Stimulated activated CD4-positive, alpha-beta T cell treated with anti-CD3 and anti-CD28 coated beads, Interleukin-12 subunit alpha, Interleukin-12 subunit beta, amount 100 ng/mL, for 48 hours (primary cell): ENCODE results near the gene TMEM11.
"Not testable (repeated sequence)": the region's sequence is repeated elsewhere in the genome, so short reads cannot be mapped to it uniquely, and the experiment has no call there.

Experiments
- DNase-seq, 3 donors: peaks; one replicate each; pipeline ENCODE4 v3.0.0-alpha.2; 2020; ENCODE audit warnings: low read depth in 2 of 3, low spot score in 1 of 3

The TMEM11 gene

DNA sequence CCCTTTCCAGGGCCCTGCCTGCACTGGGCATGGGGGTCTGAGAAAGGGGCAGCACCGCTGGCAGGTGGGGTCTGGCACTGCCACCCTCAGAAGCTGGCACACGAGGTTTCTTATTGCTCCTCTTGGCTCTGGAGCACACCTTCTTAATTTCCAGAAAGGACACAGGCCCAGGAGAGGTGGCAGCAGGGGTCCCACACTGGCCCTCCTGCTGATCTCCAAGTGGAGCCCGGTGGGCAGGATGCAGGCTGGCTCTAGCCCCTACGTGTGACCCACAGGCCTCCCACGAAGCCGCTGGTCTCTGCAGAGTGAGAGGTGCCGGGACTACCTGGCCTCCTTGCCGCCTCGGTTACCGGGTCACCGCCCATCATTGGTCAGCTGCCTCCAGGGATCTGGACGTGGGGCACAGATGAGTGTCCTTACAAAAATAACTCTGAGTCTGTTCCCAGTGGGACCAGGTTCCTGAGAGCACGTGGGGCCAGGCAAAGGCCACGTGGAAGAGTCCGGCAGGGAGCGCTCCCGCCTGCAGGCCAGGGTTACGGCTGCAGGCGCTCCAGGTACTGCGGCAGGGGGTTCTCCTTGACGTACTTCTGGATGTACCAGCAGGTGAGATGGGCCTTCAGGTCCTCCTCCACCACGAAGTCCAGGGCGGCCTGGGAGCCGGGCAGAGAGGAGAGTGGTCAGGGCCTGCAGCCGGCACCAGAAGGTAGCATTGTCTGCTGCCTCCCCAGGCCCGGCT lies 29.0 kb upstream of the TMEM11 start:
- no peak for DNase-seq

DNA sequence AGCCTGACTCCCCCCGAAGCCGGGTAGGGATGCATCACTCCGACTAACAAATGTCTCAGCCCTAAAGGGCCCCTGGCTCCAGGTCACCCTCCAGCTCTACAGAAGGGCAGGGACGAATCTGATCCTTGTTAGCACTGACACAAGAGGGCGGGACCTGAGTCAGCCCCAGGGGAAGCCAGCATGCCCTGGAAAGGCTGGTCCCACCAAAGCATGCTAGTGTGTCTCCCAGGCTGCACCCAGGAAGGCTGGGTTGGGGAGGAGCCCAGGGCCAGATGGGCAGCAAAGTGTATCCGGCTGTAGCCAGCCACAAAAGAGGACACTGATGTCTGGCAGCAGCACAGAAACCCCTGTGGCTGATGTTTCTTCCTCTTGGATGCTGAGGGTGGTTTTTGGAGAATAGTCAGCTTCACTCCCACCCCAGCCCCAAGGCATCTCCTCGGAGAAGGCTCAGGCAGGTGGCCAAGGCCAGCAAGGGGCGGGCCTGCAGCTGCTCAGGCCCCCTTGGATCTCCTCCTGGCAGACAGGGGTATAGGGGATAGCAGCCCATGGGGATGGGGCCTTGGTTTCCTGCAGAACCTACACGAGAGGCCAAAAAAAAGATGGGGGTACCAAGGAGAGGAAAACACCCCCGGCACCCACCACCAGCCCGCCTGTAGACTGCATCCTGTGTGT lies 28.2 kb upstream of the TMEM11 start:
- DNase-seq: no peak

DNA sequence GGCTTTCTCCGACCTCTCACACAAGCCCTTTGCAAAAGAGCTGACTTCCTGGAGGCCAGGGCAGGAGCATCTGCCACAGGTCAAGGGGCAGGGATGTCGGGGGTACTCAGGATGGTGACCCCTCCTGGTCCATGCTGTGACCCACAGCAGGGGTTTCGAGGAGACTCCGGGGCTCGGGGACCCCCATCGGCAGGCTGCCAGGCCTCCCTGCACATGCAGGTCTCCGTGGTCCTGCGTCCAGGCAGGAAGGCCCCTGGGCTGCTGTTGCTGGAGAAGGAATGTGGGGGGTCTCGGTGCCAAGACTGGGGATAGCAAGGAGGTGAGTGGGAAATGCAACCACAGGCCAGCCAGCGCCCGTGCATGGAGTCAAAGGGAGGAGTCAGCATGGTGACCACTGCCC lies 27.6 kb upstream of the TMEM11 start:
- no peak for DNase-seq

GRCh38 chr17:21240369-21241055 lies 26.6 kb upstream of the TMEM11 start:
- DNase-seq: no peak

GRCh38 chr17:21239680-21240368 lies 25.9 kb upstream of the TMEM11 start:
- DNase-seq: no peak

- DNase-seq: no peak
Observed at GRCh38 chr17:21235921-21236320, 22.0 kb upstream of the TMEM11 start.

- DNase-seq: no peak
Observed at GRCh38 chr17:21233581-21234347, 19.8 kb upstream of the TMEM11 start.

DNA sequence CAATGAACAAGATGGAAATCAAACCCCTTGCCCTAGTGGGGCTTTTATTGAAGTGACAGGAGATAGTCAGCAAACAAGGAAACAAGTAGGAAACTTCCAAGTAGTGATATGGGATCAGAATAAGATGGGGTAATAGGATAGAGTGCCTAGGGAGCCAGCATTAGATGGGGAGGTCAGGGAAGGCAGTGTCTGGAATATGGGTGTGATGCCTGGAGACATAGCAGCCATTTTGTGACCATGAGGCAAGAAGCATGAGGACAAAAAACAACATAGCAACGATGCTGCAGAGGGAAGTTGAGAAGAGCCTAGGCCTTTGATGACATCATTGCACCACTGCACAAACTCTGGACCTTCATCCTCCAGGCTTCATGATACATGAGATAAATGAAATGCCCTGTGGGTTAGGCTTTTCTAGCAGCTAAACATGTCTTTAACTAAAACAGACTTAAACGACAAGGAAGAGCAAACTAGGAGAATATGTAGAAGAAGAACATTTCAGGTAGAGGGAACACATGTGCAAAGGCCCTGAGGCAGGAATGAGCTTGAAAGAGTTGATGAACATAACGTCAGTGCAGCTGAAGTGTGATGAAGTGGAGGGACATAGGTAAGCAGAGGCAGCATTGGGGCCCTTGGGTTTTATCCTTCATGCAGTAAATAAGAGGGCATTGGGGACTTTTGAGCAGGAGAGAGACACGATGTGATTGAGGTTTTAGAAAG lies 18.2 kb upstream of the TMEM11 start:
- no peak for DNase-seq

DNA sequence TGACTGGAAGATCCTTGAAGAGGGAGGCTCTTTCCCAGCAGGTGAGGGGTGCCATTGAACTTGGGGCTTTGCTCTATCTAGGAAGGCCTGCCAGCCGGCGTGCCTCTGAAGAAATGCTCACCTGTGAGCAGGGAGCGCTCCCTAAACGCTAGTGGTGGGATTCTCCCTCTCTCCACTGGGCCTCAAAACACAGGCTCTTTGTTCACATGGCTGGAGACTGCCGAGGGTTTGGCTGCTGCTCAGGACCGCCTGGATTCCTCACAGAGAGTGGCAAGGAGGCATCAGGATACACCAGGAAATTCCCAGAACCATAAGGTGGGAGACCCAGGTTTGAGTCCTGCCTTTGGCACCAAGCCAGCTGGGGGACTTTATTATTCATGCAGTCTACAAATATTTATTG lies 17.6 kb upstream of the TMEM11 start:
- DNase-seq: no peak

DNA sequence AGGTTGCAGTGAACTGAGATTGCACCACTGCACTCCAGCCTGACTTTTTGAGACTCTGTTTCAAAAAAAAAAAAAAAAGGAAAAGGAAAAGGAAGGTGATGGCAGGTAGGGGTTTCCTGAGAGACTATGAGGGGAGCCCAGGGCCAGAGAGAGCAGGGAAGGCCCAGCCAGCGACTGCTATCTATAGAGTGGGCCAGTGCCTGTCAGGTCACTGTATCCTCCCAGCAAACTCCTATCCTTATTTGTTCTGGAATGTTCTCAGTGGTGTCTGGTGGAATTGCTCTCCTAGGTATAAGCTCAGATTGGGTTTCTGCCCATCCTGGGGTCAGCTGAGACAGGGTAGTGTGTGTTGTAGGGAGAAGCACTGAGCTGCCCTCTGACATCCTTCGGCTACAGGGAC lies 14.9 kb upstream of the TMEM11 start:
- DNase-seq: no peak

DNA sequence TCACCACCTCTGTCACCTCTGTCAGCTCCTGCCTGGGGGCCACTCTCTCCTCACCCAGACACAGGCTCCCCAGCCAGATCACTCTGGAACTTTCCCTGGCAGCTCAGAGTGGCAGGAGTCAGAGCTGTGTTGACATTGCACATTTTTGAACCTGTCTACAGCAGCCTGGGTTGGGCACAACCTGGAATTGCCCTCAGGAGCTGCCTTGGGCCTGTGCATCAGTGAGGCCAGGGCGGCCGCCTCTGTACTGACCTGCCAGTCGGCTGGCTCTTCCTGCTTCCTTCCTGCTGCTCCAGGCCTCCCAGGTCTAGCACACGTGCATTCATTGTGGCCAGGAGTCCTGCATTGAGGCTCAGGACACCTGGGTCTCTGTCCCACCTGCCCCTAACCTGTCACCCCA lies 14.2 kb upstream of the TMEM11 start:
- DNase-seq: no peak

GRCh38 chr17:21227277-21227676 lies 13.3 kb upstream of the TMEM11 start:
- not testable (repeated sequence) for DNase-seq

- no peak for DNase-seq
Observed at GRCh38 chr17:21223086-21223485, 9.1 kb upstream of the TMEM11 start.

GRCh38 chr17:21218831-21219380 lies 4.9 kb upstream of the TMEM11 start:
- no peak for DNase-seq

- DNase-seq: peak; percentile 30 to 46 (median 33)
Observed at GRCh38 chr17:21218101-21218500, 4.1 kb upstream of the TMEM11 start.

DNA sequence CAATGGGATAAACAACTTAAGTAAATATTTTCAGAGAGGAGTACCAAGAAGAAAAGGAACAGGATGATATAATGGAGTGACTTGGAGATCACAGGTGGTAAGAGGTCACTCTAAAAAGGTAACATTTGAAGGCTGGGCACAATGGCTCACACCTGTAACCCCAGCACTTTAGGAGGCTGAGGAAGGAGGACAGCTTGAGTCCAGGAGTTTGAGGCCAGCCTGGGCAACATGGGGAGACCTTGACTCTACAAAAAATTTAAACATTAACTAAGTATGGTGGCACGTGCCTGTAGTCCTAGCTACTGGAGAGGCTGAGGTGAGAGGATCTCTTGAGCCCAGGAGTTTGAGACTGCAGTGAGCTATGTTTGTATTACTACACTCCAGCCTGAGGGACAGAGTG lies 3.4 kb upstream of the TMEM11 start:
- no peak for DNase-seq

GRCh38 chr17:21215935-21216334 lies 2.0 kb upstream of the TMEM11 start:
- DNase-seq: no peak

- peak in 2 of 3 donors; percentile 8 to 11 for DNase-seq
Observed at GRCh38 chr17:21214777-21215541, 998 bp upstream of the TMEM11 start.

DNA sequence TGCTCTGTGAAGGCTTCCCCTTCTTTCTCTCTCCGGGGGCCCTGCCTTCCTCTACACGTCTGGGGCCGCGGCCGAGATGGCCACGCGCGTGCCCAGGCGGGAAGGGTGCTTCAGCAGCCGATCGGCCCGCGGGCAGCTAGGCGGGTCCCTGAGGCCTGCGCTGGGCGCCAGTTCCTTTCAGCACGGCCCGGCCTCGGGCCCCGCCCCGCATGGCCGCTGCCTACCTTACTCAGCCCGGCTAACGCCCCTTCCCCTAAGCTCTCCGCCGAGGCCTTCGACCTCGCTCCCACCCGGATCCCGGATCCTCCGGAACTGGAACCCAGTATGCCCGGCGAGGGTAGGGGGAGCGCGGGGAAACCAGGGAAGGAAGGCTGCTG lies 335 bp downstream of the TMEM11 start:
- peak in 1 of 3 donors; percentile 24 for DNase-seq
